AG10803 (cell line): ENCODE results near the gene IKZF1.

Experiments
- DNase-seq: peaks from one replicate; pipeline ENCODE4 v3.0.0; 2010; ENCODE audit warnings: low read depth
- H3K4me3 ChIP-seq: 2 replicates; pipeline ENCODE4 v1.5.1; 2011; ENCODE audit warnings: mild to moderate bottlenecking, low read length, control low read depth
- CTCF ChIP-seq: conservative IDR thresholded peaks from 2 replicates; pipeline ENCODE4 v1.5.1; 2011; ENCODE audit warnings: mild to moderate bottlenecking, low read length, control low read depth, inconsistent platforms

IKZF1 gene

GRCh38 chr7:50352282-50352681 is 47.8 kb downstream of the IKZF1 start:
- no peak for TF ChIP-seq CTCF
- H3K4me3 ChIP-seq: no peak overlapping the region
- no peak for DNase-seq

- H3K4me3 ChIP-seq: no peak overlapping the region
- DNase-seq: no peak
- TF ChIP-seq CTCF: no peak
Observed at GRCh38 chr7:50352751-50353150, 48.2 kb downstream of the IKZF1 start.

- DNase-seq: no peak
- H3K4me3 ChIP-seq: no peak overlapping the region
- no peak for TF ChIP-seq CTCF
Observed at GRCh38 chr7:50353201-50353600, 48.7 kb downstream of the IKZF1 start.

GRCh38 chr7:50353894-50354595 is 49.5 kb downstream of the IKZF1 start:
- no peak for DNase-seq
- TF ChIP-seq CTCF: no peak
- H3K4me3 ChIP-seq: no peak overlapping the region

- no peak overlapping the region for H3K4me3 ChIP-seq
- DNase-seq: no peak
- TF ChIP-seq CTCF: no peak
Observed at GRCh38 chr7:50355817-50356178, 51.3 kb downstream of the IKZF1 start.

- no peak for DNase-seq
- H3K4me3 ChIP-seq: no peak overlapping the region
- no peak for TF ChIP-seq CTCF
Observed at GRCh38 chr7:50356212-50356944, 51.9 kb downstream of the IKZF1 start.

GRCh38 chr7:50356945-50357268 is 52.4 kb downstream of the IKZF1 start:
- no peak for DNase-seq
- H3K4me3 ChIP-seq: no peak overlapping the region
- TF ChIP-seq CTCF: no peak
